Measurements from ENCODE around the gene TSNAXIP1.

DNA sequence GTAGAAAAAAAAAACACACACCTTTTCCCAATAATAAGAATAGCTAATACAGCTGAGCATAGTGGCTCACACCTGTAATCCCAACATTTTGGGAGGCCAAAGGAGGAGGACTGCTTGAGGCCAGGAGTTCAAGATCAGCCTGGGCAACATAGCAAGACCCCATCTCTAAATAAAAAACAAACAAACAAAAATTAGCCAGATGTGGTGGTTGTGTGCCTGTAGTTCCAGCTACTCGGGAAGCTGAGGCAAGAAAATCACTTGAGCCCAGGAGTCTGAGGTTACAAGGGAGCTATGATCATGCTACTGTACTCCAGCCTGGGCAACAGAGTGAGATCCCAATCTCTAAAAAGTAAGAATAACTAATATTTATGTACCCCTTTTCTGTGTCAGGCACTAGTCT lies 44.8 kb upstream of the TSNAXIP1 start:
- TF ChIP-seq EZH2phosphoT487 (IDR thresholded peaks at IDR 0.05; ENCODE audit: low read length), result no peak
- TF ChIP-seq, protein P1, sequence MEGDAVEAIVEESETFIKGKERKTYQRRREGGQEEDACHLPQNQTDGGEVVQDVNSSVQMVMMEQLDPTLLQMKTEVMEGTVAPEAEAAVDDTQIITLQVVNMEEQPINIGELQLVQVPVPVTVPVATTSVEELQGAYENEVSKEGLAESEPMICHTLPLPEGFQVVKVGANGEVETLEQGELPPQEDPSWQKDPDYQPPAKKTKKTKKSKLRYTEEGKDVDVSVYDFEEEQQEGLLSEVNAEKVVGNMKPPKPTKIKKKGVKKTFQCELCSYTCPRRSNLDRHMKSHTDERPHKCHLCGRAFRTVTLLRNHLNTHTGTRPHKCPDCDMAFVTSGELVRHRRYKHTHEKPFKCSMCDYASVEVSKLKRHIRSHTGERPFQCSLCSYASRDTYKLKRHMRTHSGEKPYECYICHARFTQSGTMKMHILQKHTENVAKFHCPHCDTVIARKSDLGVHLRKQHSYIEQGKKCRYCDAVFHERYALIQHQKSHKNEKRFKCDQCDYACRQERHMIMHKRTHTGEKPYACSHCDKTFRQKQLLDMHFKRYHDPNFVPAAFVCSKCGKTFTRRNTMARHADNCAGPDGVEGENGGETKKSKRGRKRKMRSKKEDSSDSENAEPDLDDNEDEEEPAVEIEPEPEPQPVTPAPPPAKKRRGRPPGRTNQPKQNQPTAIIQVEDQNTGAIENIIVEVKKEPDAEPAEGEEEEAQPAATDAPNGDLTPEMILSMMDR (IDR thresholded peaks at IDR 0.05; ENCODE audit: low read length), result no peak
